Measurements from ENCODE around the gene KCNK18.

KCNK18 gene

DNA sequence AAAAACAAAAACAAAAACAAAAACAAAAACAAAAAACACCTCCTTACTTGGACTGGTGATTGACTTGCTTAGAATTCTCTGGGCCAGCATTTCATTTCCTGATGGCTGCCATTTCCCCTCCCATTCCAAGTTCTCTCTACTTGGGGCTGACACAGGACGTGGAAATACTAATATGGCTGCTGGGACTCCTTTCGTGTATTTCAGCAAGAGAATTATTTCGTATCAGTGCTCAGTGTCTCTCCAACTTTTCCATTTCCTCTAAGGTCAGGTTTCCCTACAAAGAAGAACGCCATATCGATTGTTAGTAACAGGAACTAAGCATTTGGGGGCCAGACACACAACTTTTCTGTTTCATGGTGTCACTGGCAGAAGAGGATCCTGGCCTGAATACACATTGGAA, 36.7 kb upstream of the KCNK18 start:
- no peak for TF ChIP-seq REST (IDR thresholded peaks at IDR 0.05; ENCODE audit: insufficient read depth in 1 of 2, low read depth in 2 of 2, low read length in 2 of 2)
- TF ChIP-seq FOXP2 (optimal IDR thresholded peaks at IDR 0.05; ENCODE audit: borderline replicate concordance, extremely low read depth, extremely low read length, insufficient read depth) = no peak
- TF ChIP-seq SIN3A (IDR thresholded peaks at IDR 0.05; ENCODE audit: borderline replicate concordance, insufficient read depth, low read length) = no peak
- no peak for TF ChIP-seq POLR2AphosphoS5 (IDR thresholded peaks at IDR 0.05; ENCODE audit: low read depth, low read length)
- no peak for TF ChIP-seq TAF1 (IDR thresholded peaks at IDR 0.05; ENCODE audit: borderline replicate concordance, insufficient read depth, low read length)

DNA sequence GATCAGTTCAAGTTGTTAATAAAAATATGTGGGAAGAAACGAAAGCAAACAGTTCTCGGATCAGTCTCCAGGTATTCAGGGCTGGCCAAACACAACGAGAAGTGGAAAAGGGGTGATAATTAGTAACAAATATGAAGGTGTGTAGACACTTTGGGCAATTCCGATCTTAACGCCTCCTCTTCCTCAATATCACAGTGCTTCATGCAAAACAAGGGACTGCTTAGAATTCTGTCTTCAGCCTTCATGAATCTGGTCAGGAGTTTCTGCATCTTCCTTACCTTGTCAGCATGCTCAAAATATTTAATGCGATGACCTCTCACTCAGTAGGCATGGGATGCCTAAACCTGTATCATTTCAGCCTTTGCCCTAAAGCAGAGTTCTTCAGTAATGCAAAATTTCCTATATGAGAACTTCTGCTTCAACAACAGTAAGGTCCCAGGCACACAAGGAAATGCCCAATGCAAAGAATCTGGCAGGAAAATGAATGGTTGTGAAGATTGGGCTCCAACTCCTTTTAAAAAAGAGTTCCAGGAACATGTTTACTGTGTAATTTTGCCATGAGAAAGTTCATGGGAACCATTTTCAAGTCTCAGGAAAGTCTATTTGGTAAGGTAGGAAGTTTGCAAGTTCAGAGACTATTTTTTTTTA, 35.8 kb upstream of the KCNK18 start:
- TF ChIP-seq SIN3A (IDR thresholded peaks at IDR 0.05; ENCODE audit: borderline replicate concordance, insufficient read depth, low read length) (no peak), REST (IDR thresholded peaks at IDR 0.05; ENCODE audit: insufficient read depth in 1 of 2, low read depth in 2 of 2, low read length in 2 of 2) (no peak), TAF1 (IDR thresholded peaks at IDR 0.05; ENCODE audit: borderline replicate concordance, insufficient read depth, low read length) (no peak), FOXP2 (optimal IDR thresholded peaks at IDR 0.05; ENCODE audit: borderline replicate concordance, extremely low read depth, extremely low read length, insufficient read depth) (no peak), POLR2AphosphoS5 (IDR thresholded peaks at IDR 0.05; ENCODE audit: low read depth, low read length) (no peak)

DNA sequence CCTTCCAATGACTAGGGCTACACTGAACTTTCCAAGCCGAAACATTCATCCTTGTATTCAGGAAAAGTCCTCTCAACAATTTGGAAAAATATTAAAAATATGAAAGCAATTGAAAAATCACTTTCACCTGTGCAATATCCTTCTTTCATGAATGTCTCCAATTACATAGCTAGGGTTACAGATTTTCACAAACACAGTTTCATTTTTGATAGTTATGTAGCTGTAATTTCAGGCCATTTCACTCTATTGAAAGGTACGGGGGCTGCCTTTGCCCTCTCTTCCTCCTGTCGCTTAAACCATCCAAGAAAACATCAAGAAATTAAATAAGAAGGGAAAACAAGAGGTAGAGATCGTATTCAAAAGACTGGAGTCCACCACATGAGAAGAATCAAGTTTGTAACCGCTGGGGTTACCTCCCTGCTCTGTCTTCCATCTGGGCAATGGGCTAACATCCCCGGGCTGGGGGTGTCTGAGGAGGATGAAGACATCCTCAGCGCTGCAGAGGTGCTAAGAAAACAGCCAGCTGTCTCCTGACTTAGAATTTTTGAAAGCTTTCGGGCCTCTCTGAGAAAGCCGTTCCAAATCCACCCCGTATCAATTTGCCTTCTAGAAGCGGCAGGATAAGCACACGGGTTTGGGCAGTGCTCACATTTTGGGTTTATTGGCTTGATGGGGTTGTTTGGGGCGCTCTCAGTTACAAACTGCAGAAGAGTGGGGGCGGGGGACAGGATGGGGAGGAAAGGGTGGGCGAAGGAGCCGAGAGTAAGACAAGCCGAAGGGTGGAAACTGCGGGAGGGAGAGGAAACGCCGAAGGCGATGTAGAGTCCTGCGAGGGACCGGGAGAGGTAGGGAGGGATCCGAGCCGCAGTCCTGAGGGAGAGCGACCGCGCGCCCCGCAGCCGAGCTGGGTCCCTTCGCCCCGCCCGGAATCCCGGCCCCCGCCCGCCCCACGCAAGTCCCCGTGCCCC, 34.9 kb upstream of the KCNK18 start:
- no peak for TF ChIP-seq FOXP2 (optimal IDR thresholded peaks at IDR 0.05; ENCODE audit: borderline replicate concordance, extremely low read depth, extremely low read length, insufficient read depth)
- no peak for TF ChIP-seq TAF1 (IDR thresholded peaks at IDR 0.05; ENCODE audit: borderline replicate concordance, insufficient read depth, low read length)
- no peak for TF ChIP-seq SIN3A (IDR thresholded peaks at IDR 0.05; ENCODE audit: borderline replicate concordance, insufficient read depth, low read length)
- TF ChIP-seq POLR2AphosphoS5 (IDR thresholded peaks at IDR 0.05; ENCODE audit: low read depth, low read length) = no peak
- no peak for TF ChIP-seq REST (IDR thresholded peaks at IDR 0.05; ENCODE audit: insufficient read depth in 1 of 2, low read depth in 2 of 2, low read length in 2 of 2)

DNA sequence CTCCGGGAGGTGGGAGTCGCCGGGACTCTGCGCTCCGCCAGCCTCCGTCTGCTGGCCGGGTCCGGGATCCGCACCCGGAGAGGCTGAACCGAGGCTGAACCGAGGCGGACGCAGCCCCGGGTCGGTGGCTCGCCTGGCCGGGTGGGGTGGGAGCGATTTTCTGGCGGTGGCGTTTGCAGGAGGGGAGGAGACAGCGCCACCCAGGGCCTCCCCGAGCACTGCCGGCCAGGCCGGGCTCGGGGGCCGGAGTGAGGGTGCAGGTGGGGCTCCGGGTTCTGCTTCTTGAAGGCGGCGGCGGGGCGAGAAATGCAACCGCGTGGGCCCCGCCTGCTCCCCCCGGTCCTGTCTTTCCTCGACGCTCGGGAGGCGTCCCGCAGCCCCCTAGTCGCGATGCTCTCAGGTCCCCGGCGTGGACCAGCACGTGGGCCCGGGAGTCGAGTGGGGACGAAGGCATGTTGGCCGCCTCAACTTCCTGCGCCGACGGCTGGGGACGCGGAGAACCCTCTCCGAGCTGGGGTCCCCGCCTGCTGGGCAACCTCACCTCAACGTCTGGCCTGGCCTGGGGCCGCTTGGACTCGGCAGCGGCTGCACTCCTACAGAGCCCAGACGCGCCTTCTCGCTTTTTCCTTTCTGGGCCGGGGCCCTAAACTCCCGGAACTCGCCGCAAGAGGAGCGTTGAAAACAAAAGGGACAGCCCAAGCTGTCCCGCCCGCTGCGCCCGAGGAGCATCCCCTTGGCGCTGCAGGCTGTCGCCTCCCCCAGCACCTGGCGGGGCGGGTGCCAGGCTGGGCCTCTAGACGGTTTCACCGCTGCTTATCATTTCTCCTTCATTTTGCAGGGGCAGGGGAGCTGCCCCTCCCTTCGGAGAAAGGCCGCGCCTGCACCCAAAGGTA, 34.0 kb upstream of the KCNK18 start:
- TF ChIP-seq REST (IDR thresholded peaks at IDR 0.05; ENCODE audit: insufficient read depth in 1 of 2, low read depth in 2 of 2, low read length in 2 of 2) (no peak), TAF1 (IDR thresholded peaks at IDR 0.05; ENCODE audit: borderline replicate concordance, insufficient read depth, low read length) (no peak), FOXP2 (optimal IDR thresholded peaks at IDR 0.05; ENCODE audit: borderline replicate concordance, extremely low read depth, extremely low read length, insufficient read depth) (no peak), POLR2AphosphoS5 (IDR thresholded peaks at IDR 0.05; ENCODE audit: low read depth, low read length) (no peak), SIN3A (IDR thresholded peaks at IDR 0.05; ENCODE audit: borderline replicate concordance, insufficient read depth, low read length) (no peak)
